Prostate gland (tissue), 2 donors: ENCODE measurements around the gene ST14.

Experiments used
- POLR2A ChIP-seq: fragments of 450-650 bp; IDR thresholded peaks from one replicate; pipeline ENCODE4 v1.6.1; 2016; ENCODE audit warnings: antibody characterized with exemption, mild to moderate bottlenecking
- POLR2AphosphoS5 ChIP-seq: sonication (generic); formaldehyde crosslinking; IDR thresholded peaks from one replicate; pipeline ENCODE4 v1.6.1; 2017; ENCODE audit warnings: antibody characterized with exemption
- TF ChIP-seq, protein P1 (sequence below), 4 experiments: fragments of 200-600 bp in 2 of 4; fragments of 450-650 bp in 2 of 4; sonication (generic) in 2 of 4; IDR thresholded peaks; 1 replicate in 3 of 4; 2 replicates in 1 of 4; pipeline ENCODE4 v1.5.1; 2016 to 2019; ENCODE audit warnings: antibody characterized with exemption in 4 of 4, mild to moderate bottlenecking in 2 of 4, moderate library complexity in 2 of 4

DNA sequence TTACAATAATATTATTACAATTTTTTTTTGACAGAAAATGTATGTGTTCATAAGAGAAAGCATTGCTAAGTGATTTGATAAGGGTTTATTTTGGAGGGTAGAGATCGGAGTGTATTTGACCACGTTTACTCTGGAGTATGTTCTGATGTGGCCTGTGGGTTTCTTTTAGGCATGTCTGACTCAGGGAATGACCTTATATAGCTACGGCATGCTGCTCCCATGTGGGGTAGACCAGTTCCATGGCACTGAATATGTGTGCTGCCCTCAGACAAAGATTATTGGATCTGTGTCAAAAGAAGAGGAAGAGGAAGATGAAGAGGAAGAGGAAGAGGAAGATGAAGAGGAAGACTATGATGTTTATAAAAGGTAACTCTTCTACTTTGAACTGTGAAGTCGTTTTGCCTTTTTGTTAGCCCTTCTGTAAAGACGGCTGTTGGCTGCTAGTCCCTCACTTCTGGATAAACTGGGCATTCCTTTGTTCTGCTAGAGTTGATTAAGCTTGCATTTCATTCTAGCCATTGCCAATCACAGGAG is 38.1 kb upstream of the ST14 start:
- TF ChIP-seq, protein P1, sequence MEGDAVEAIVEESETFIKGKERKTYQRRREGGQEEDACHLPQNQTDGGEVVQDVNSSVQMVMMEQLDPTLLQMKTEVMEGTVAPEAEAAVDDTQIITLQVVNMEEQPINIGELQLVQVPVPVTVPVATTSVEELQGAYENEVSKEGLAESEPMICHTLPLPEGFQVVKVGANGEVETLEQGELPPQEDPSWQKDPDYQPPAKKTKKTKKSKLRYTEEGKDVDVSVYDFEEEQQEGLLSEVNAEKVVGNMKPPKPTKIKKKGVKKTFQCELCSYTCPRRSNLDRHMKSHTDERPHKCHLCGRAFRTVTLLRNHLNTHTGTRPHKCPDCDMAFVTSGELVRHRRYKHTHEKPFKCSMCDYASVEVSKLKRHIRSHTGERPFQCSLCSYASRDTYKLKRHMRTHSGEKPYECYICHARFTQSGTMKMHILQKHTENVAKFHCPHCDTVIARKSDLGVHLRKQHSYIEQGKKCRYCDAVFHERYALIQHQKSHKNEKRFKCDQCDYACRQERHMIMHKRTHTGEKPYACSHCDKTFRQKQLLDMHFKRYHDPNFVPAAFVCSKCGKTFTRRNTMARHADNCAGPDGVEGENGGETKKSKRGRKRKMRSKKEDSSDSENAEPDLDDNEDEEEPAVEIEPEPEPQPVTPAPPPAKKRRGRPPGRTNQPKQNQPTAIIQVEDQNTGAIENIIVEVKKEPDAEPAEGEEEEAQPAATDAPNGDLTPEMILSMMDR (IDR thresholded peaks at IDR 0.05): no peak
- TF ChIP-seq POLR2A: no peak
- TF ChIP-seq POLR2AphosphoS5: no peak
